GM10266 (cell line): Measurements from ENCODE around the gene CFAP52.

Experiments
- DNase-seq: peaks from one replicate; pipeline ENCODE4 v3.0.0; 2012; ENCODE audit errors: extremely low spot score
- TF ChIP-seq, protein P1 (sequence below): IDR thresholded peaks from 2 replicates; pipeline ENCODE4 v1.5.1; 2012; ENCODE audit warnings: mild to moderate bottlenecking, low read depth; ENCODE audit not compliant: control insufficient read depth, insufficient read depth; ENCODE audit errors: missing control alignments

CFAP52 gene, protein sequence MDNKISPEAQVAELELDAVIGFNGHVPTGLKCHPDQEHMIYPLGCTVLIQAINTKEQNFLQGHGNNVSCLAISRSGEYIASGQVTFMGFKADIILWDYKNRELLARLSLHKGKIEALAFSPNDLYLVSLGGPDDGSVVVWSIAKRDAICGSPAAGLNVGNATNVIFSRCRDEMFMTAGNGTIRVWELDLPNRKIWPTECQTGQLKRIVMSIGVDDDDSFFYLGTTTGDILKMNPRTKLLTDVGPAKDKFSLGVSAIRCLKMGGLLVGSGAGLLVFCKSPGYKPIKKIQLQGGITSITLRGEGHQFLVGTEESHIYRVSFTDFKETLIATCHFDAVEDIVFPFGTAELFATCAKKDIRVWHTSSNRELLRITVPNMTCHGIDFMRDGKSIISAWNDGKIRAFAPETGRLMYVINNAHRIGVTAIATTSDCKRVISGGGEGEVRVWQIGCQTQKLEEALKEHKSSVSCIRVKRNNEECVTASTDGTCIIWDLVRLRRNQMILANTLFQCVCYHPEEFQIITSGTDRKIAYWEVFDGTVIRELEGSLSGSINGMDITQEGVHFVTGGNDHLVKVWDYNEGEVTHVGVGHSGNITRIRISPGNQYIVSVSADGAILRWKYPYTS

DNA sequence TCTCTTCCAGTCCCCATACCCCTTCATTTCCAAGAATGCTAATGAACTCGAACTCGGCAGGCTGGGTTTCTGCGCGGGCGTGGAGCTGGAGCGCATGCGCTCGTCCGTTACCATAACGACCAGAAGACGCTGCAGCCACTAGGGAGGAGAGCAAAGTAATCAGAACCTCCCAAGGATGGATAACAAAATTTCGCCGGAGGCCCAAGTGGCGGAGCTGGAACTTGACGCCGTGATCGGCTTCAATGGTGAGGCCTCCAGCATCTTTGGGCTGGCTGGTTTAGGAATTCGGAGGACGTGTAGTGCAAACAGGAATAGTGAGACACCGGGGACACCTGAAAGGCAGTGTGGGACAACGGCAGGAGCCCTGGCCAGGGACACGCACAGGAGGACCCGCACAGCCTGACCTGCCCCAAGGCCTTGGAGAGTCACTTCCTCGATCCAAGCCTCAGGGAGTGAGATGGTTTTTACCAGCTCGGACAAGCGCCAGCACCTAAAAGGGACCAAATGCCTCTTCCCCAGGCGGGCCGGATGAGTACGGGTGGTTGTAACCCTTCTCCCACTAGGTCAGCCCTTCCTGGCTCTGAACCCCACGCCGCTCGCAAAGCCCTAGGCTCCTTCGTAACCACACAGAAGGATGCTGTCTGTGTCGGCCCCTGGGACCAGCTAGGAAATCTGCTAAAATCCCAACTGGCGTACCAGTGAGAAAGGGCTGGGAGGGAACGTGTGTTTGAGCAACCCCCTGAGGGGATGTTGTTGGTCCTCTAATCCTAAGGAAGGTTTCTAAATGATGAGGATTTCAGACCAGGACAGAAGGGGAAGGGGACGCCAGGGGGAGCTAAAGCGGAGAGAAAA, at the start of gene CFAP52:
Gene CFAP52, plus strand, starts transcription at position 122 of the 852 bp plus-strand sequence. Its CDS starts 54 bp downstream, at position 176.
- TF ChIP-seq, protein P1, sequence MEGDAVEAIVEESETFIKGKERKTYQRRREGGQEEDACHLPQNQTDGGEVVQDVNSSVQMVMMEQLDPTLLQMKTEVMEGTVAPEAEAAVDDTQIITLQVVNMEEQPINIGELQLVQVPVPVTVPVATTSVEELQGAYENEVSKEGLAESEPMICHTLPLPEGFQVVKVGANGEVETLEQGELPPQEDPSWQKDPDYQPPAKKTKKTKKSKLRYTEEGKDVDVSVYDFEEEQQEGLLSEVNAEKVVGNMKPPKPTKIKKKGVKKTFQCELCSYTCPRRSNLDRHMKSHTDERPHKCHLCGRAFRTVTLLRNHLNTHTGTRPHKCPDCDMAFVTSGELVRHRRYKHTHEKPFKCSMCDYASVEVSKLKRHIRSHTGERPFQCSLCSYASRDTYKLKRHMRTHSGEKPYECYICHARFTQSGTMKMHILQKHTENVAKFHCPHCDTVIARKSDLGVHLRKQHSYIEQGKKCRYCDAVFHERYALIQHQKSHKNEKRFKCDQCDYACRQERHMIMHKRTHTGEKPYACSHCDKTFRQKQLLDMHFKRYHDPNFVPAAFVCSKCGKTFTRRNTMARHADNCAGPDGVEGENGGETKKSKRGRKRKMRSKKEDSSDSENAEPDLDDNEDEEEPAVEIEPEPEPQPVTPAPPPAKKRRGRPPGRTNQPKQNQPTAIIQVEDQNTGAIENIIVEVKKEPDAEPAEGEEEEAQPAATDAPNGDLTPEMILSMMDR, result peak; percentile 70
- DNase-seq, result peak; percentile 74

DNA sequence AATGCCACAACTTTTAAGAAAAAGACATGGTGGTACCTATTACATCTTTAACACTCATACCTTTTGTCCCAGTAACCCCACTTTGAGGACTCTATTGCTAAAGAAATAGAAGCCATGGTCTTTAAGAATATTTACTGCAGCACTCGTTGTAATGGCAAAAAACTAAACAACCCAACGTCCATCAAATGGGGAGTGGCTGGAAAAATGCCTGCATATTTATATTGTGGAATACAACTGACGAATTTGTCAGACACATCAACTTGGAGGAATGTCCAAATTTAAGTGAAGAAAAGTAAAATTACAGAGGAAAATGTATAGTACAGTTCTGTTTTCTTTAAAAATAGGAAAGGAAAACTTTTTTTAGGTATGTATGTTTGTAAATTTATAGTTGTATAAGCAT, 48.7 kb upstream of the CFAP52 start:
- no peak for DNase-seq
- TF ChIP-seq, protein P1, result no peak

DNA sequence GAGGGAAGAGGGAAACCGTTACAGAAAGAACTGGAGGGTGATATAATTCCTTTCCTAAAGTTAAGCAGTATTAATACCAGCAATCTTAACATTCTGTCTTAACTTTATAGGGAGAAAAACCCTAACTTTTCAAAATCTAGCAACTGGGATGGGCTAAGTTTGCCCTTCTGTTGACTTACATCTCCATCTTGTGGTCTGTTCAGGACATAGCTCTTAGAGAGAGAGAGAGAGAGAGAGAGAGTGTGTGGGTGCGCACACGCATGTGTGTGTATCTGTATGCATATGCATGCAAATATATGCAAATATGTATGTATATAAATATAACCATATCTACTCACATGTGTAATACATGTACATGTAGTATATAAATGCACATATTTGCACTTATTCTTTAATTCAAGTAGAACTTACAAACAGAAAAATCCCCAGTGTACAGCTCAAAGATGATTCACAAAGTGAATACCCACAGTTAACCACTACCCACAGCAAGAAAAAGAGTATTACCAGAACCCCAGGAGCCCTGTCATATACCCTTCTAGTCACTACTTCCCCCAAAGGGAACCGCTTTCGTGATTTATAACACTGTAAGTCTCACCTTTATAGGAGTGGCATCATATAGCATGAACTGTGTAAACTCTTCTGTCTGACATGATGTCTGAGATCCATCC, 47.3 kb upstream of the CFAP52 start:
- TF ChIP-seq, protein P1, result peak; percentile 51

GRCh38 chr17:9531034-9531433, 45.4 kb upstream of the CFAP52 start:
- DNase-seq, result no peak
- TF ChIP-seq, protein P1, result no peak

More for the DNA sequence above, 47.3 kb upstream of the CFAP52 start:
- DNase-seq, result no peak

DNA sequence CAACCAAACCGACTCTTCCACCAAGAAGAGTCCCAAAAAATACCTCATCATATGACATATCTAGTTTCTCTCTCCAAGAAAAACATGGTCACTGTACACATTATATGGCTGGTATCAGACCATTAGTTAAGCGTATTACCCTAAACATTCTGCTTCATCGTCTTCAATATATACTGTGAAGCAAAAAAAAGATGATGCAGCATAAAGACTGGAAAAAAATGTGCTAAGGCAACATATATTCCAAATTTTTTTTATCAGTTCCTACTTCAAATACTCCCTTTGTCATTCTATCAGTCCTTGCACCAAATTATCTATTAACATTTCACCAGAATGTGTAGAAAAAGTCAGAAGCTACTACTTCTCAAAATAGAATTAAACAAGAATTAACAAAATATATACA, 43.7 kb upstream of the CFAP52 start:
- no peak for DNase-seq
- TF ChIP-seq, protein P1, result no peak

- TF ChIP-seq, protein P1, result no peak
- DNase-seq, result no peak
Measured at GRCh38 chr17:9533441-9533840, 43.0 kb upstream of the CFAP52 start.
